HG03342 (cell line): ENCODE data around the gene RPS2.
"Not testable (repeated sequence)": the region's sequence is repeated elsewhere in the genome, so short reads cannot be mapped to it uniquely, and the experiment has no call there.

Source experiments
- ATAC-seq: cut with Tn5 transposase; IDR thresholded peaks from one replicate; pipeline ENCODE4 v1.9.1; 2021; ENCODE audit warnings: mild to moderate bottlenecking, moderate library complexity; ENCODE audit not compliant: unreplicated experiment

RPS2 gene

GRCh38 chr16:1964506-1965395 lies at the start of gene RPS2:
TSS of gene RPS2 (minus strand) at chr16:1964826. CDS start at chr16:1964625, 201 bp downstream.
- ATAC-seq = peak; percentile 84

GRCh38 chr16:2013527-2013926 lies 48.9 kb upstream of the RPS2 start:
- ATAC-seq = no peak

- ATAC-seq = not testable (repeated sequence)
Measured at GRCh38 chr16:2011726-2012125, 47.1 kb upstream of the RPS2 start.

GRCh38 chr16:2009791-2010510 lies 45.3 kb upstream of the RPS2 start, which contains the start of gene ZNF598:
TSS of gene ZNF598 (minus strand) at chr16:2009821.
- ATAC-seq = peak; percentile 85

- ATAC-seq = peak; percentile 33
Measured at GRCh38 chr16:2009164-2009711, 44.6 kb upstream of the RPS2 start.

GRCh38 chr16:2008631-2009163 lies 44.1 kb upstream of the RPS2 start:
- no peak for ATAC-seq

GRCh38 chr16:2008009-2008526 lies 43.4 kb upstream of the RPS2 start:
- ATAC-seq = no peak

- ATAC-seq = no peak
Measured at GRCh38 chr16:2007081-2007836, 42.6 kb upstream of the RPS2 start.

GRCh38 chr16:2006317-2006716 lies 41.7 kb upstream of the RPS2 start:
- ATAC-seq = no peak

- ATAC-seq = no peak
Measured at GRCh38 chr16:2005646-2006045, 41.0 kb upstream of the RPS2 start.

GRCh38 chr16:2004795-2005517 lies 40.3 kb upstream of the RPS2 start:
- ATAC-seq = no peak

- ATAC-seq = peak; percentile 64
Measured at GRCh38 chr16:2003827-2004641, 39.4 kb upstream of the RPS2 start.

GRCh38 chr16:2003231-2003826 lies 38.7 kb upstream of the RPS2 start:
- no peak for ATAC-seq

- ATAC-seq = no peak
Measured at GRCh38 chr16:2002406-2003230, 38.0 kb upstream of the RPS2 start.

GRCh38 chr16:2001456-2002355 lies 37.1 kb upstream of the RPS2 start:
- no peak for ATAC-seq

- no peak for ATAC-seq
Measured at GRCh38 chr16:2001035-2001434, 36.4 kb upstream of the RPS2 start.
